ENCODE data around the gene SNRK. TPM values are rescaled to one million over a fixed set of nuclear protein-coding genes. Genes with fewer than 3 reads are reported as not detected.
A peak's percentile ranks its signal among the peaks of the same experiment; 100 is the strongest.

The SNRK gene
- total RNA-seq, 1 donor from 2014 or later = 139 TPM

DNA sequence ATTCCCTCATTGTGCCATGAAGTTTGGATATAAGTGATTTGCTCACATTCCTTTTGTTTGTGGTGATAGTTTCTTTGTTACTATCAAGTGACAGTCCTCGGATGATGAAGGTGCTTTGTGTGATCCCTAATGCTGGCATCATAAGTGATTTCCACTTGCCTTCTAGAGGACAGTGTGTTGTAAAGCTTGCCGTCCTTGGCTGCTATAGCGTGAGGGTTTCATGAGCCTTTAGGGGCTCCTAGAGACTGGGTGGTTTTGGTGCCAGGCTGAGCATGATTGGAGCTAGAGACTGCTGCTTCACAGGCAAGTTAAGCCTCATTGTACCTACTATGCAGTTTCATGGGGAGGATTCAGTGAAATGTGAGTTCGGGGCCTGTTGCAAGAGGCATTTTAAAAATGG lies 12.4 kb downstream of the SNRK start:
- Mint-ChIP-seq H3K4me3 (ENCODE audit: unreplicated experiment) (no peak overlapping the region), H3K27me3 (ENCODE audit: unreplicated experiment) (no peaks in the 10 kb centered on the region), H3K9me3 (ENCODE audit: unreplicated experiment) (no peaks in the 10 kb centered on the region), H3K27ac (ENCODE audit: unreplicated experiment) (no peak overlapping the region), H3K36me3 (ENCODE audit: low read depth, unreplicated experiment) (peaks cover 20% of the 10 kb centered on the region), H3K4me1 (ENCODE audit: unreplicated experiment) (peaks cover 50% of the 10 kb centered on the region)
- TF ChIP-seq, protein P1, sequence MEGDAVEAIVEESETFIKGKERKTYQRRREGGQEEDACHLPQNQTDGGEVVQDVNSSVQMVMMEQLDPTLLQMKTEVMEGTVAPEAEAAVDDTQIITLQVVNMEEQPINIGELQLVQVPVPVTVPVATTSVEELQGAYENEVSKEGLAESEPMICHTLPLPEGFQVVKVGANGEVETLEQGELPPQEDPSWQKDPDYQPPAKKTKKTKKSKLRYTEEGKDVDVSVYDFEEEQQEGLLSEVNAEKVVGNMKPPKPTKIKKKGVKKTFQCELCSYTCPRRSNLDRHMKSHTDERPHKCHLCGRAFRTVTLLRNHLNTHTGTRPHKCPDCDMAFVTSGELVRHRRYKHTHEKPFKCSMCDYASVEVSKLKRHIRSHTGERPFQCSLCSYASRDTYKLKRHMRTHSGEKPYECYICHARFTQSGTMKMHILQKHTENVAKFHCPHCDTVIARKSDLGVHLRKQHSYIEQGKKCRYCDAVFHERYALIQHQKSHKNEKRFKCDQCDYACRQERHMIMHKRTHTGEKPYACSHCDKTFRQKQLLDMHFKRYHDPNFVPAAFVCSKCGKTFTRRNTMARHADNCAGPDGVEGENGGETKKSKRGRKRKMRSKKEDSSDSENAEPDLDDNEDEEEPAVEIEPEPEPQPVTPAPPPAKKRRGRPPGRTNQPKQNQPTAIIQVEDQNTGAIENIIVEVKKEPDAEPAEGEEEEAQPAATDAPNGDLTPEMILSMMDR (IDR thresholded peaks at IDR 0.05; ENCODE audit: unreplicated experiment) = no peak
- no peak for DNase-seq (ENCODE audit: low spot score)

DNA sequence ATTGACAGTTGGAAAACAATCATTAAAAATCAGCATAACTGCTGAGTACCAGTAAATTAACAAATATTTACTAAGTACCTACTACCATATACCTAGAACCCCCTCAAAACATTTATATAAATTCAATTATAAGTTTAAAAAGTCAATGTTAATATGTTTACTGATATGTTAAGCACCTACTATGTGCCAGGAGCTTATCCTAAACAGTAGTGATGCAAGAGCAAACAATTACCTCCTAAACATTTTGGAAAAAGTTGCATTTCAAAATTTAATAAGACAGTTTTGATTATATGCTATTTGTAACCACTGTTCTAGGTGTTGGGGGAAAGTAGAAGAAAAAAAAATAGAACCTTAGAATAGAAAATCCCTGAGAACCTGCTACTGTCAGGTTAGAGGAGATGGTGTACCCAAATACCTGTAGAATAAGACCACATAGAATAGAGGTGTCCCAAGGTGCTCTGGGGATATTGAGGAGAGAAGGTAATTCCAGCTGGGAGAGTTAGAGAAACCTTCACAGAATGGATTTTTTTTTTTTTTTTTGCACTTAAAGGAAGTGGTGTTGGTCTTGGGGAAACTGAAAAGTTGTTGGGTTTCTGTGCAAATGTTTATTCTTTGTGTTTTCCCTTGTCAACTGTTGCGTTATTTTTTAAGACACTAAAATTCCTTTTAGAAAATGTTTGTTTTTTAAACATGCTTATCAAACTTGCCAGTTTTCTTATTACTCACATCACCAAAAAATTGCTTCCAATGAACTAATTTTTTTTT lies 16.0 kb downstream of the SNRK start:
- DNase-seq (ENCODE audit: low spot score) = no peak
- peaks cover 36% of the 10 kb centered on the region for H3K36me3 Mint-ChIP-seq (ENCODE audit: low read depth, unreplicated experiment)
- no peak overlapping the region for H3K27ac Mint-ChIP-seq (ENCODE audit: unreplicated experiment)
- no peak overlapping the region for H3K4me3 Mint-ChIP-seq (ENCODE audit: unreplicated experiment)
- no peaks in the 10 kb centered on the region for H3K9me3 Mint-ChIP-seq (ENCODE audit: unreplicated experiment)
- H3K4me1 Mint-ChIP-seq (ENCODE audit: unreplicated experiment) = peaks cover 33% of the 10 kb centered on the region
- no peaks in the 10 kb centered on the region for H3K27me3 Mint-ChIP-seq (ENCODE audit: unreplicated experiment)
- TF ChIP-seq, protein P1 (IDR thresholded peaks at IDR 0.05; ENCODE audit: unreplicated experiment) = no peak

DNA sequence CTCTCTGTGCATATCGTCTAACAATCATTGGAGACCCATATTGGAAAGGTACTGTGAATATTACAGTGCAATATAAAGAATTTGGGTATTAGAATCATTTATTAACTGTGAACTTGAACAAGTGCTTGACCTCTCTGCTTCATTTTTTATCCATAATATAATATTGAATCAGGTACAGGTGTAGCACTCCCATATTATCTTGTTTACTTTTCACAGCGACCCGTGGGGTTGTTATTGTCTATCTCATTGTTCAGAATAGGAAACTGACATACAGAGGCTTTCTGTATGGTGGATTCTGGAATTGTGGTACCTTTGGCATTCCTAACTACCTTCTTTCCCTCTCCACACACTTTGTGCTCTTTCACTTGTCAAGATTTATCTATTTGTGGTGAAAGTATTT lies 17.8 kb downstream of the SNRK start:
- peaks cover 46% of the 10 kb centered on the region for H3K36me3 Mint-ChIP-seq (ENCODE audit: low read depth, unreplicated experiment)
- H3K27ac Mint-ChIP-seq (ENCODE audit: unreplicated experiment) = no peak overlapping the region
- peaks cover 38% of the 10 kb centered on the region for H3K4me1 Mint-ChIP-seq (ENCODE audit: unreplicated experiment)
- H3K4me3 Mint-ChIP-seq (ENCODE audit: unreplicated experiment) = peak overlapping the region; percentile 56
- no peaks in the 10 kb centered on the region for H3K9me3 Mint-ChIP-seq (ENCODE audit: unreplicated experiment)
- no peak for DNase-seq (ENCODE audit: low spot score)
- TF ChIP-seq, protein P1 (IDR thresholded peaks at IDR 0.05; ENCODE audit: unreplicated experiment) = no peak
- no peaks in the 10 kb centered on the region for H3K27me3 Mint-ChIP-seq (ENCODE audit: unreplicated experiment)

DNA sequence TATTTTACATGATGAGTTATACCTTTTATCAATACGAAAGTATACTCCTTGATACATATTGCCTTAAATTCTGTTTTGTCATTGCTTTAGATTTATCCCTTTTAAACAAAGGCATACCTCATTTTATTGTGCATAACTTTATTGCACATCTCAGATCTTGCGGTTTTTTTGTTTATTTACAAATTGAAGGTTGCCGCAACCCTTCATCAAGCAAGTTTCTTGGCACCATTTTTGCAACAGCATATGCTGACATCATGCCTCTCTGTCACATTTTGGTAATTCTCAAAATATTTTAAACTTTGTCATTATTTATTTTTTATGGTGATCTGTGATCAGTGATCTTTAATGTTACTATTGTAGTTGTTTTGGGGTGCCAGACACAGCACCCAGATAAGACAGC lies 20.9 kb downstream of the SNRK start:
- peaks cover 47% of the 10 kb centered on the region for H3K4me1 Mint-ChIP-seq (ENCODE audit: unreplicated experiment)
- H3K4me3 Mint-ChIP-seq (ENCODE audit: unreplicated experiment) = peak overlapping the region; percentile 53
- no peak overlapping the region for H3K27ac Mint-ChIP-seq (ENCODE audit: unreplicated experiment)
- peaks cover 62% of the 10 kb centered on the region for H3K36me3 Mint-ChIP-seq (ENCODE audit: low read depth, unreplicated experiment)
- no peaks in the 10 kb centered on the region for H3K27me3 Mint-ChIP-seq (ENCODE audit: unreplicated experiment)
- TF ChIP-seq, protein P1 (IDR thresholded peaks at IDR 0.05; ENCODE audit: unreplicated experiment) = no peak
- H3K9me3 Mint-ChIP-seq (ENCODE audit: unreplicated experiment) = no peaks in the 10 kb centered on the region
- no peak for DNase-seq (ENCODE audit: low spot score)

DNA sequence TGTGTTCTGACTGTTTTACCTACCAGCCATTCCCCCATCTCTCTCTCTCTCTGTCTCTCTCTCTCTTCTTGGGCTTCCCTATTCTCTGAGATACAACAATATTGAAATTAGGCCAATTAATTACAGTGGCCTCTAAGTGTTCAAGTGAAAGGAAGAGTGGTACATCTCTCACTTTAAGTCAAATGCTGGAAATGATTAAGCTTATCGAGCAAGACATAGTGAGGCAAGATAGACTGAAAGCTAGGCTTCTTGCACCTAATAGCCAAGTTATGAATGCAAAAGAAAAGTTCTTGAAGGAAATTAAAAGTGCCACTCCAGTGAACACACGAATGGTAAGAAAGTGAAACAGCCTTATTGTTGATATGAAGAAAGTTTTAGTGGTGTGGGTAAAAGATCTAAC lies 21.3 kb downstream of the SNRK start:
- H3K27ac Mint-ChIP-seq (ENCODE audit: unreplicated experiment) = no peak overlapping the region
- H3K4me1 Mint-ChIP-seq (ENCODE audit: unreplicated experiment) = peaks cover 45% of the 10 kb centered on the region
- no peaks in the 10 kb centered on the region for H3K27me3 Mint-ChIP-seq (ENCODE audit: unreplicated experiment)
- H3K9me3 Mint-ChIP-seq (ENCODE audit: unreplicated experiment) = no peaks in the 10 kb centered on the region
- TF ChIP-seq, protein P1 (IDR thresholded peaks at IDR 0.05; ENCODE audit: unreplicated experiment) = no peak
- peak overlapping the region; percentile 53 for H3K4me3 Mint-ChIP-seq (ENCODE audit: unreplicated experiment)
- no peak for DNase-seq (ENCODE audit: low spot score)
- H3K36me3 Mint-ChIP-seq (ENCODE audit: low read depth, unreplicated experiment) = peaks cover 66% of the 10 kb centered on the region

Measured in endothelial cell (in vitro differentiated cells).